ENCODE results near the gene CPT1C. TPM values are rescaled to one million over a fixed set of nuclear protein-coding genes. Genes with fewer than 3 reads are reported as not detected.
A peak's percentile ranks its signal among the peaks of the same experiment; 100 is the strongest.

CPT1C gene
- polyA plus RNA-seq, 1 donor (not counting 4 experiments of a cell fraction or from before 2014, with no cell fraction given): 0.41 TPM

DNA sequence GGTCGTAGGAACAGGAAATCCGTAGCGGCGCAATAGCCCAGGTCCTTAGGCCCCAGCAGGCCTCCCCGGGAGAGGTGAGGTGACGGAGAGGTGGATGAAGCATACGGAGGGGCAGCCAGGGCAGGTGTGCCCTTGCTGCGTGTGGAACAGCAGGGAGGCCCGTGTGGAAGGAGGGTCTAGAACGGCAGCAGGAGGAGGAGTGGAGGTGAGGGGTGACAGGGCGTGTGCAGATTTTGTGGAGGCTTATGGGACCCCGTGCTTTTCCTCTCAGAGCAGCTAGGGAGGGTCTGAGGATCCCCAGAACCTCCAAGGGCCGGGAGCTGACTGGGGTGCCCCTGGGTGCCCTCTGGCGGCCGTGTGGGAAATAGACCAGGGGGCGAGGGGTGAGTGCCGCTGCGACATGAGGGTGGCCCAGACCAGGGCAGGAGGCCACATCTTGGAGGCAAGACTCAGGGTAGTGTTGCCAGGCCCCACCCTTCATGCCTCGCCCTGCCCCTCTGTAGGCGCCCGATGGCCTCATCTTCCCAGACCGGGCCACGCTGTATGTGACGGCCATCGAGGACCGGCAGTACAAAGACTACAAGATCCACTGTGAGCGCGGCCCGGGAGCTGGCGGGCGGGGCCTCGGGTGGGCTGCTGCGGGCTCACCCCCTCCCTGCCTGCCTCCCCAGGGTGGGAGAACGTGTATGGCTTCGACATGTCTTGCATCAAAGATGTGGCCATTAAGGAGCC is 6.5 kb upstream of the CPT1C start:
- FAIRE-seq (no peak), DNase-seq (ENCODE audit: low read depth, low spot score) (no peak)
- dilution Hi-C loops (cut with MboI; ENCODE audit: extremely low pct_ligation_motif_present, low sequenced_read_pairs): no loop called here
- Histone ChIP-seq H3K9ac (ENCODE audit: control insufficient read depth, extremely low read depth, insufficient read depth, low read length) (no peak overlapping the region), H4K20me1 (ENCODE audit: control insufficient read depth, extremely low read depth, insufficient read depth, low read length) (peaks cover 25% of the 10 kb centered on the region), H3K27me3 (ENCODE audit: control insufficient read depth, extremely low read depth, insufficient read depth, low read length) (no peaks in the 10 kb centered on the region), H3K4me1 (ENCODE audit: control insufficient read depth, extremely low read depth, insufficient read depth, low read length) (peaks cover 12% of the 10 kb centered on the region), H3K9me1 (ENCODE audit: control insufficient read depth, extremely low read depth, insufficient read depth, low read length) (no peaks in the 10 kb centered on the region), H3K27ac (ENCODE audit: control insufficient read depth, insufficient read depth, low read length) (no peak overlapping the region), H3K4me2 (ENCODE audit: control insufficient read depth, extremely low read depth, insufficient read depth, low read depth, low read length) (no peak overlapping the region), H3K79me2 (ENCODE audit: control insufficient read depth, insufficient read depth, low read length) (peaks cover 30% of the 10 kb centered on the region), H3K4me3 (ENCODE audit: control insufficient read depth in 2 of 3, extremely low read depth in 1 of 3, insufficient read depth in 2 of 3, low read depth in 1 of 3, low read length in 3 of 3) (no peak overlapping the region), H3K9me3 (ENCODE audit: control insufficient read depth, low read depth, low read length) (no peaks in the 10 kb centered on the region), H3K36me3 (ENCODE audit: control insufficient read depth in 2 of 2, extremely low read depth in 1 of 2, insufficient read depth in 2 of 2, low read length in 2 of 2) (peaks cover 48 to 51% of the 10 kb centered on the region in 2 experiments), H2AFZ (ENCODE audit: control insufficient read depth, low read length) (no peak overlapping the region)
- no peak for TF ChIP-seq EZH2 (IDR thresholded peaks at IDR 0.05; ENCODE audit: low read length)
- TF ChIP-seq, protein P1, sequence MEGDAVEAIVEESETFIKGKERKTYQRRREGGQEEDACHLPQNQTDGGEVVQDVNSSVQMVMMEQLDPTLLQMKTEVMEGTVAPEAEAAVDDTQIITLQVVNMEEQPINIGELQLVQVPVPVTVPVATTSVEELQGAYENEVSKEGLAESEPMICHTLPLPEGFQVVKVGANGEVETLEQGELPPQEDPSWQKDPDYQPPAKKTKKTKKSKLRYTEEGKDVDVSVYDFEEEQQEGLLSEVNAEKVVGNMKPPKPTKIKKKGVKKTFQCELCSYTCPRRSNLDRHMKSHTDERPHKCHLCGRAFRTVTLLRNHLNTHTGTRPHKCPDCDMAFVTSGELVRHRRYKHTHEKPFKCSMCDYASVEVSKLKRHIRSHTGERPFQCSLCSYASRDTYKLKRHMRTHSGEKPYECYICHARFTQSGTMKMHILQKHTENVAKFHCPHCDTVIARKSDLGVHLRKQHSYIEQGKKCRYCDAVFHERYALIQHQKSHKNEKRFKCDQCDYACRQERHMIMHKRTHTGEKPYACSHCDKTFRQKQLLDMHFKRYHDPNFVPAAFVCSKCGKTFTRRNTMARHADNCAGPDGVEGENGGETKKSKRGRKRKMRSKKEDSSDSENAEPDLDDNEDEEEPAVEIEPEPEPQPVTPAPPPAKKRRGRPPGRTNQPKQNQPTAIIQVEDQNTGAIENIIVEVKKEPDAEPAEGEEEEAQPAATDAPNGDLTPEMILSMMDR (optimal IDR thresholded peaks at IDR 0.05 in 1 of 3, IDR thresholded peaks at IDR 0.05 in 1 of 3, conservative IDR thresholded peaks at IDR 0.05 in 1 of 3; ENCODE audit: extremely low read depth in 1 of 3, insufficient read depth in 2 of 3, low read length in 3 of 3): peak; percentile 49 to 82 (median 64)

DNA sequence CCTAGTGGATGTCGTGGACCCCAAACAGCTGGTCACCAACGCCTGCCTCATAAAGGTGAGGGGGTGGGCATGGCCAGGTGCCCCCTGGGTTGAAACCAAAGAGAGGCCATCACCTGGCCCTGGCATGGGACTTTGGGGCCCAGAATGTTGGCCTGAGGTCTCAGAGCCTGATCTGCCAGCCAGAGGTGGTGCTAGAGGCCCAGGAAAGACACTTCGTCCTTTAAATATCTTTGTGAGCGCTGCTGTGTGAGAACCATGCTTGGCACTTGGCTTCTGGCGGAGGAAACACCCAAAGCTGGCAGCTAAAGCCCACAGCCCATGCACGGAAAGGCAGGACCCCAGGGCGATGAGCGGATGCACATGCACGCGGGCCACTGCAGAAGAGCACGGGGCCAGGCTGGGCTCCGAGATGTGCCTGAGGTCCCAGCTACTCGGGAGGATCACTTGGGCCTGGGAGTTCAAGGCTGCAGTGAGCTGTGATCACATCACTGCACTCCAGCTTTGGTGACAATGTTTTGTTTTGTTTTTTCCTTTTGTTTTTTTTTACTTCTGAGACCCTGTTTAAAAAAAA is 5.8 kb upstream of the CPT1C start:
- TF ChIP-seq EZH2 (IDR thresholded peaks at IDR 0.05; ENCODE audit: low read length): no peak
- TF ChIP-seq, protein P1 (optimal IDR thresholded peaks at IDR 0.05 in 1 of 3, IDR thresholded peaks at IDR 0.05 in 1 of 3, conservative IDR thresholded peaks at IDR 0.05 in 1 of 3; ENCODE audit: extremely low read depth in 1 of 3, insufficient read depth in 2 of 3, low read length in 3 of 3): no peak

More for the DNA sequence above, 5.8 kb upstream of the CPT1C start:
- Histone ChIP-seq H3K36me3 (ENCODE audit: control insufficient read depth in 2 of 2, extremely low read depth in 1 of 2, insufficient read depth in 2 of 2, low read length in 2 of 2) (peaks cover 48 to 51% of the 10 kb centered on the region in 2 experiments), H3K9me1 (ENCODE audit: control insufficient read depth, extremely low read depth, insufficient read depth, low read length) (no peaks in the 10 kb centered on the region), H3K9me3 (ENCODE audit: control insufficient read depth, low read depth, low read length) (no peaks in the 10 kb centered on the region), H3K4me3 (ENCODE audit: control insufficient read depth in 2 of 3, extremely low read depth in 1 of 3, insufficient read depth in 2 of 3, low read depth in 1 of 3, low read length in 3 of 3) (no peak overlapping the region), H3K4me2 (ENCODE audit: control insufficient read depth, extremely low read depth, insufficient read depth, low read depth, low read length) (no peak overlapping the region), H3K27me3 (ENCODE audit: control insufficient read depth, extremely low read depth, insufficient read depth, low read length) (no peaks in the 10 kb centered on the region), H4K20me1 (ENCODE audit: control insufficient read depth, extremely low read depth, insufficient read depth, low read length) (peaks cover 20% of the 10 kb centered on the region), H3K4me1 (ENCODE audit: control insufficient read depth, extremely low read depth, insufficient read depth, low read length) (peaks cover 13% of the 10 kb centered on the region), H3K79me2 (ENCODE audit: control insufficient read depth, insufficient read depth, low read length) (peaks cover 24% of the 10 kb centered on the region), H3K9ac (ENCODE audit: control insufficient read depth, extremely low read depth, insufficient read depth, low read length) (no peak overlapping the region), H3K27ac (ENCODE audit: control insufficient read depth, insufficient read depth, low read length) (no peak overlapping the region), H2AFZ (ENCODE audit: control insufficient read depth, low read length) (no peak overlapping the region)
- dilution Hi-C loops (cut with MboI; ENCODE audit: extremely low pct_ligation_motif_present, low sequenced_read_pairs): no loop called here
- DNase-seq (ENCODE audit: low read depth, low spot score) (no peak), FAIRE-seq (no peak)

All from keratinocyte (primary cell).